Neural cell (in vitro differentiated cells): ENCODE results near the gene RC3H2. TPM values are rescaled to one million over a fixed set of nuclear protein-coding genes. Genes with fewer than 3 reads are reported as not detected.
"Not testable (repeated sequence)": the region's sequence is repeated elsewhere in the genome, so short reads cannot be mapped to it uniquely, and the experiment has no call there.

ENCODE experiments used
- H2AFZ ChIP-seq: fragments of 200-600, 300-800 bp; sonication (generic), shearing (Covaris generic); 2 replicates; pipeline ENCODE4 v1.6.0; 2014; ENCODE audit warnings: low read depth, mild to moderate bottlenecking, antibody characterized with exemption, low read length, moderate library complexity
- H3F3A ChIP-seq: fragments of 200-600 bp; shearing (Covaris generic); 2 replicates; pipeline ENCODE4 v1.6.1; 2016; ENCODE audit warnings: mild to moderate bottlenecking, moderate library complexity, mixed read lengths, antibody characterized with exemption, low read length; ENCODE audit not compliant: insufficient read depth, poor library complexity, severe bottlenecking
- H3K27ac ChIP-seq: fragments of 200-600, 300-800 bp; sonication (generic), shearing (Covaris generic); 2 replicates; pipeline ENCODE4 v1.5.1; 2014; ENCODE audit warnings: mild to moderate bottlenecking, low read length, moderate library complexity
- H3K27me3 ChIP-seq: fragments of 300-800, 200-600 bp; sonication (generic), shearing (Covaris generic); 2 replicates; pipeline ENCODE4 v1.6.0; 2014; ENCODE audit warnings: mild to moderate bottlenecking, low read depth, low read length, moderate library complexity; ENCODE audit not compliant: insufficient read depth
- H3K36me3 ChIP-seq: fragments of 300-800, 200-600 bp; sonication (generic), shearing (Covaris generic); 2 replicates; pipeline ENCODE4 v1.5.1; 2014; ENCODE audit warnings: mild to moderate bottlenecking, antibody characterized with exemption, low read length, moderate library complexity; ENCODE audit not compliant: insufficient read depth
- H3K4me2 ChIP-seq: fragments of 300-800, 200-600 bp; sonication (generic), shearing (Covaris generic); 2 replicates; pipeline ENCODE4 v1.6.0; 2014; ENCODE audit warnings: mild to moderate bottlenecking, low read length
- H3K4me3 ChIP-seq: fragments of 300-800, 200-600 bp; sonication (generic), shearing (Covaris generic); 2 replicates; pipeline ENCODE4 v1.5.1; 2014; ENCODE audit warnings: mild to moderate bottlenecking, low read length, moderate library complexity
- H3K79me2 ChIP-seq: fragments of 200-600 bp; shearing (Covaris generic); replicated peaks from 2 replicates; pipeline ENCODE4 v1.6.0; 2014; ENCODE audit warnings: mild to moderate bottlenecking, low read length, moderate library complexity; ENCODE audit not compliant: insufficient read depth
- H3K9ac ChIP-seq: fragments of 300-800, 200-600 bp; sonication (generic), shearing (Covaris generic); 2 replicates; pipeline ENCODE4 v1.6.1; 2016; ENCODE audit warnings: mild to moderate bottlenecking, low read length, mixed read lengths
- H3K9me2 ChIP-seq: fragments of 200-600 bp; shearing (Covaris generic); 2 replicates; pipeline ENCODE4 v1.6.1; 2016; ENCODE audit warnings: mild to moderate bottlenecking, low read length, mixed read lengths; ENCODE audit not compliant: insufficient read depth
- H3K9me3 ChIP-seq: fragments of 200-600, 300-800 bp; sonication (generic), shearing (Covaris generic); 2 replicates; pipeline ENCODE4 v1.6.1; 2016; ENCODE audit warnings: mild to moderate bottlenecking, mixed run types, low read length, moderate library complexity, mixed read lengths
- H4K20me1 ChIP-seq: fragments of 200-600 bp; shearing (Covaris generic); 2 replicates; pipeline ENCODE4 v1.6.1; 2016; ENCODE audit warnings: mild to moderate bottlenecking, mixed run types; ENCODE audit not compliant: insufficient read depth
- EP300 ChIP-seq: fragments of 450-650 bp; conservative IDR thresholded peaks from 2 replicates; pipeline ENCODE4 v1.6.1; 2014; ENCODE audit warnings: antibody characterized with exemption, mild to moderate bottlenecking, moderate library complexity; ENCODE audit not compliant: poor library complexity, severe bottlenecking
- EZH2 ChIP-seq: fragments of 200-600, 300-800 bp; shearing (Covaris generic), sonication (generic); IDR thresholded peaks from 2 replicates; pipeline ENCODE4 v1.6.1; 2014; ENCODE audit warnings: antibody characterized with exemption, low read length, borderline replicate concordance, mild to moderate bottlenecking; ENCODE audit not compliant: insufficient read depth, poor library complexity, severe bottlenecking
- MXI1 ChIP-seq: fragments of 450-650 bp; conservative IDR thresholded peaks from 2 replicates; pipeline ENCODE4 v1.6.1; 2014; ENCODE audit warnings: antibody characterized with exemption, mild to moderate bottlenecking; ENCODE audit not compliant: poor library complexity, severe bottlenecking
- POLR2AphosphoS5 ChIP-seq: IDR thresholded peaks from 2 replicates; pipeline ENCODE4 v1.6.1; 2012
- RAD21 ChIP-seq: fragments of 450-650 bp; conservative IDR thresholded peaks from 2 replicates; pipeline ENCODE4 v1.6.1; 2014; ENCODE audit warnings: antibody characterized with exemption, mild to moderate bottlenecking, moderate library complexity
- SMC3 ChIP-seq: fragments of 450-650 bp; conservative IDR thresholded peaks from 2 replicates; pipeline ENCODE4 v1.6.1; 2014; ENCODE audit warnings: antibody characterized with exemption, mild to moderate bottlenecking, moderate library complexity; ENCODE audit not compliant: poor library complexity
- TAF1 ChIP-seq: IDR thresholded peaks from 2 replicates; pipeline ENCODE4 v1.6.1; 2012; ENCODE audit warnings: low read depth
- polyA plus RNA-seq: library from polyadenylated mRNA; depleted of rRNA; stranded (reverse); fragments of >200 nt; gene quantifications from 2 replicates; pipeline ENCODE4 v1.2.3, GENCODE V29; 2014
- TF ChIP-seq, protein P1 (sequence below): IDR thresholded peaks from 2 replicates; pipeline ENCODE4 v1.6.1; 2012; ENCODE audit warnings: borderline replicate concordance
- TF ChIP-seq, protein P2 (sequence below): fragments of 450-650 bp; IDR thresholded peaks from 2 replicates; pipeline ENCODE4 v1.5.1; 2014; ENCODE audit warnings: antibody characterized with exemption, mild to moderate bottlenecking, moderate library complexity; ENCODE audit not compliant: poor library complexity, severe bottlenecking

Gene RC3H2
- polyA plus RNA-seq, 1 donor from 2014 or later, result 34.8 TPM

DNA sequence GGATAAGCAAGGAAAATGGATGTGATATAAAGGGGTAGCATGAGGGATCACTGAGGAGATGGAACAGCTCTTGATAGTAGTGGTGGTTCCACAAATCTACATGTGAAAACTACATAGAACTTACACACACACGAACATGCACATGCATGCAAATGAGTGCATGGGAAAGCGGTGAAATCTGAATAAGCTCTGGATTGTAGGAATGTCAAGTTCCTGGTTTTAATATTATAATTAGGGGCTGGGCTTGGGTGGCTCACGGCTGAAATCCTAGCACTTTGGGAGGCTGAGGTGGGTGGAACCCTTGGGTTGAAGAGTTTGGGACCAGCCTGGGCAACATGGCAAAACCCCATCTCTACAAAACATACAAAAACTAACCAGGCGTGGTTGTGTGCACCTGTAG lies 63.7 kb downstream of the RC3H2 start:
- Histone ChIP-seq H3K27ac (no peak overlapping the region), H3K9me3 (no peaks in the 10 kb centered on the region), H4K20me1 (no peaks in the 10 kb centered on the region), H3K36me3 (no peaks in the 10 kb centered on the region), H3K79me2 (no peaks in the 10 kb centered on the region), H3K27me3 (no peaks in the 10 kb centered on the region), H3K4me2 (no peak overlapping the region), H3K9me2 (no peaks in the 10 kb centered on the region), H3K9ac (no peak overlapping the region), H2AFZ (no peak overlapping the region), H3K4me3 (no peak overlapping the region), H3F3A (no peaks in the 10 kb centered on the region)
- TF ChIP-seq, protein P1, sequence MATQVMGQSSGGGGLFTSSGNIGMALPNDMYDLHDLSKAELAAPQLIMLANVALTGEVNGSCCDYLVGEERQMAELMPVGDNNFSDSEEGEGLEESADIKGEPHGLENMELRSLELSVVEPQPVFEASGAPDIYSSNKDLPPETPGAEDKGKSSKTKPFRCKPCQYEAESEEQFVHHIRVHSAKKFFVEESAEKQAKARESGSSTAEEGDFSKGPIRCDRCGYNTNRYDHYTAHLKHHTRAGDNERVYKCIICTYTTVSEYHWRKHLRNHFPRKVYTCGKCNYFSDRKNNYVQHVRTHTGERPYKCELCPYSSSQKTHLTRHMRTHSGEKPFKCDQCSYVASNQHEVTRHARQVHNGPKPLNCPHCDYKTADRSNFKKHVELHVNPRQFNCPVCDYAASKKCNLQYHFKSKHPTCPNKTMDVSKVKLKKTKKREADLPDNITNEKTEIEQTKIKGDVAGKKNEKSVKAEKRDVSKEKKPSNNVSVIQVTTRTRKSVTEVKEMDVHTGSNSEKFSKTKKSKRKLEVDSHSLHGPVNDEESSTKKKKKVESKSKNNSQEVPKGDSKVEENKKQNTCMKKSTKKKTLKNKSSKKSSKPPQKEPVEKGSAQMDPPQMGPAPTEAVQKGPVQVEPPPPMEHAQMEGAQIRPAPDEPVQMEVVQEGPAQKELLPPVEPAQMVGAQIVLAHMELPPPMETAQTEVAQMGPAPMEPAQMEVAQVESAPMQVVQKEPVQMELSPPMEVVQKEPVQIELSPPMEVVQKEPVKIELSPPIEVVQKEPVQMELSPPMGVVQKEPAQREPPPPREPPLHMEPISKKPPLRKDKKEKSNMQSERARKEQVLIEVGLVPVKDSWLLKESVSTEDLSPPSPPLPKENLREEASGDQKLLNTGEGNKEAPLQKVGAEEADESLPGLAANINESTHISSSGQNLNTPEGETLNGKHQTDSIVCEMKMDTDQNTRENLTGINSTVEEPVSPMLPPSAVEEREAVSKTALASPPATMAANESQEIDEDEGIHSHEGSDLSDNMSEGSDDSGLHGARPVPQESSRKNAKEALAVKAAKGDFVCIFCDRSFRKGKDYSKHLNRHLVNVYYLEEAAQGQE, result no peak
- TF ChIP-seq MXI1 (no peak), SMC3 (no peak), POLR2AphosphoS5 (no peak), TAF1 (no peak), EZH2 (no peak), RAD21 (no peak), EP300 (no peak)
- TF ChIP-seq, protein P2, sequence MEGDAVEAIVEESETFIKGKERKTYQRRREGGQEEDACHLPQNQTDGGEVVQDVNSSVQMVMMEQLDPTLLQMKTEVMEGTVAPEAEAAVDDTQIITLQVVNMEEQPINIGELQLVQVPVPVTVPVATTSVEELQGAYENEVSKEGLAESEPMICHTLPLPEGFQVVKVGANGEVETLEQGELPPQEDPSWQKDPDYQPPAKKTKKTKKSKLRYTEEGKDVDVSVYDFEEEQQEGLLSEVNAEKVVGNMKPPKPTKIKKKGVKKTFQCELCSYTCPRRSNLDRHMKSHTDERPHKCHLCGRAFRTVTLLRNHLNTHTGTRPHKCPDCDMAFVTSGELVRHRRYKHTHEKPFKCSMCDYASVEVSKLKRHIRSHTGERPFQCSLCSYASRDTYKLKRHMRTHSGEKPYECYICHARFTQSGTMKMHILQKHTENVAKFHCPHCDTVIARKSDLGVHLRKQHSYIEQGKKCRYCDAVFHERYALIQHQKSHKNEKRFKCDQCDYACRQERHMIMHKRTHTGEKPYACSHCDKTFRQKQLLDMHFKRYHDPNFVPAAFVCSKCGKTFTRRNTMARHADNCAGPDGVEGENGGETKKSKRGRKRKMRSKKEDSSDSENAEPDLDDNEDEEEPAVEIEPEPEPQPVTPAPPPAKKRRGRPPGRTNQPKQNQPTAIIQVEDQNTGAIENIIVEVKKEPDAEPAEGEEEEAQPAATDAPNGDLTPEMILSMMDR, result no peak

DNA sequence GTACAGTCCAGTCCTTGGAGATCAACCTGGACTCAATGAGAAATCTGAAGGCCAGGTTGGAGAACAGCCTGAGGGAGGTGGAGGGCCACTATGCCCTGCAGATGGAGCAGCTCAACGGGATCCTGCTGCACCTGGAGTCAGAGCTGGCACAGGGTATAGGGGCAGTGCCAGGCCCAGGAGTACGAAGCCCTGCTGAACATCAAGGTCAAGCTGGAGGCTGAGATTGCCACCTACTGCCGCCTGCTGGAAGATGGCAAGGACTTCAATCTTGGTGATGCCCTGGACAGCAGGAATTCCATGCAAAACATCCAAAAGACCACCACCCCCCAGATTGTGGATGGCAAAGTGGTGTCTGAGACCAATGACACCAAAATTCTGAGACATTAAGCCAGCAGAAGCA lies 66.7 kb downstream of the RC3H2 start:
- H3K4me2 ChIP-seq, H3K9me3 ChIP-seq, H3K9ac ChIP-seq, H3K79me2 ChIP-seq, H3F3A ChIP-seq, H3K9me2 ChIP-seq, H3K4me3 ChIP-seq, H2AFZ ChIP-seq, H4K20me1 ChIP-seq, H3K36me3 ChIP-seq, H3K27me3 ChIP-seq, H3K27ac ChIP-seq: not testable (repeated sequence)

DNA sequence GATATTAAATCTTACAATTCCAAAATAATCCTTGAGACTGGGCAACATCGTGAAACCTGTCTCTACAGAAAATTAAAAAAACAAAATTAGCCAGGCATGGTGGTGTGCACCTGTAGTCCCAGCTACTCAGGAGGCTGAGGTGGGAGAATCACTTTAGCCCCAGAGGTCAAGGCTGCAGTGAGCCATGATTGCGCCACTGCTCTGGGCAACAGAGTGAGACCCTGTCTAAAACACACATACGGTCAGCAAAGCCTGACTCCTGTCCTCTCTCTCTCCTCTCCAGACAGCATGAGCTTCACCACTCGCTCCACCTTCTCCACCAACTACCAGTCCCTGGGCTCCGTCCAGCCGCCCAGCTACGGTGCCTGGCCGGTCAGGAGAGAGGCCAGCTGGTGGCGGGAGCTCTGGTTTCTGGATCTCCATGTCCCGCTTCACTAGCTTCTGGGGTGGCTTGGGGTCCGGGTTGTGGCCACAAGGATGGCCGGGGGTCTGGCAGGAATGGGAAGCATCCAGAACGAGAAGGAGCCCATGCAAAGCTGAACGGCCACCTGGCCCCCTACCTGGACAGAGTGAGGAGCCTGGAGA lies 67.8 kb downstream of the RC3H2 start:
- H3K9me3 ChIP-seq, result no peaks in the 10 kb centered on the region
- H2AFZ ChIP-seq, result no peak overlapping the region
- H3K9me2 ChIP-seq, result no peaks in the 10 kb centered on the region
- H3K4me2 ChIP-seq, result no peak overlapping the region
- H3K79me2 ChIP-seq, result no peaks in the 10 kb centered on the region
- H3K27ac ChIP-seq, result no peak overlapping the region
- H3K36me3 ChIP-seq, result no peaks in the 10 kb centered on the region
- H3F3A ChIP-seq, result no peaks in the 10 kb centered on the region
- H4K20me1 ChIP-seq, result no peaks in the 10 kb centered on the region
- TF ChIP-seq POLR2AphosphoS5 (no peak), EP300 (no peak), SMC3 (no peak), MXI1 (no peak), EZH2 (no peak), TAF1 (no peak), RAD21 (no peak)
- TF ChIP-seq, protein P2, result no peak
- TF ChIP-seq, protein P1, result no peak
- no peak overlapping the region for H3K4me3 ChIP-seq
- no peaks in the 10 kb centered on the region for H3K27me3 ChIP-seq
- H3K9ac ChIP-seq, result no peak overlapping the region
